GM19351 (cell line): ENCODE results near the gene RFNG.
"Not testable (repeated sequence)": the region's sequence is repeated elsewhere in the genome, so short reads cannot be mapped to it uniquely, and the experiment has no call there.

Source experiments
- ATAC-seq: cut with Tn5 transposase; IDR thresholded peaks from one replicate; pipeline ENCODE4 v1.9.1; 2021; ENCODE audit warnings: mild to moderate bottlenecking, moderate library complexity; ENCODE audit not compliant: unreplicated experiment

The RFNG gene

DNA sequence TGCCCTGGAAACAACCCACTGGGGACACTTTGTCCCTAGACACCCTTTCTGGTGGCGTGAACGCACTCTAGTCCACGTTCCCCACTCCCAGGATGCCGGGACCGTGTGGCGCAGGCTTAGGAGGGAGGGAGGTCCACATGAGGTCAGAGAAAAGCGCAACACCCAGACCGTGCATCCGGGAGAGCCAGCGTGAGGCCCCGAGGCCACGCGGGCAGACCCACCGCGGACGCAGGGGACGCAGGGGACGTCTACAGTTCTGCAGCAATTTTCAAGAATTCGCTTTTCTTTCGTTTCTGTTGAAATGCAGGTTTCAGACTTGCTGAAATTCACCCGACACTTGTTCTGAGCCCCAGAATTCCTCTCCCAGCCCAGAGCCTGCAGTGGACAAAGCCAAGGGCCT lies 4.7 kb downstream of the RFNG start:
- no peak for ATAC-seq

DNA sequence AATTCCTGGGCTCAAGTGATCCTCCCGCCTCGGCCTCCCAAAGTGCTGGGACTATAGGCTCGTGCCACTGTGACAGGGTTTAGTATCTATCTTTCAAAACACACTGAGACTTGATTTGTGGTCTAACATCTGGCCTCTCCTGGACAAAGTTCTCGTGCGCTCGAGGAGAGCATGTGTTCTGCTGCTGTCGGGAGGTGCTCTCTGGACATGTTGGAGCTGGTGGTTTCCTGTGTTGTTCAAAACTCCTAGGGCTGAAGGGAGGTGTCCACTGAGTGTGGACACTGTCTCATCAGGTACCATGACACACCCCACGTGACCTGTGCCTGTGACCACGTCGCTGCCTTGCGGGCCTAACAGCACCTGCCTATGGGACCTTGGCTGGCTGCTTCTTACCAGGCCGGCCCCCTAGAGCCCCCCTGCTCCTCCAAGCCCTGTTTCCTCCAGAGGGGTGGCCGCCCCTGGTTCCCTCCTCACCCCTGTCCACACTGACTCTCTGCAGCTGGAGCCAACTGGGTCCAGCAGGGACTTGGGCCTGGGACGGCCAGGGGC lies 5.6 kb downstream of the RFNG start:
- no peak for ATAC-seq

DNA sequence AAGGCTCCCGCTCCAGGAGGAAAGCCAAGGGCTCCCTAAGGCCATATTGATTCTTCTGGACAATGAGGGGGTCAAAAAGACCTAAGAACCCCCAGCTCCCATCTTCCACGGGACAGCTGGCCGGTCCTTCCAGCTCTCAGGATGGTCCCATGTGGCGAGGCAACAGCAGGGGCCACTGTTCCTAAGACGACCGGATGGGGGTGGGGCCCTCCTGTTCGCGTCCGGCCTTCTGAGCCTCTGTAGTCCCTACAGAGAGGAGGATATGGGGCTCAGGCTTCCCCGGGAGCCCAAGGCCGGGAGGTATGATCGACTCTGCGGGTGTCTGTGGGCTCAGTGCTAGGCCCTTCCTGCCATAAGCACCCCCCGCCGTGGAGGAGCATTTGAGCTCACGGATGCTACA lies 8.1 kb downstream of the RFNG start:
- ATAC-seq = no peak

DNA sequence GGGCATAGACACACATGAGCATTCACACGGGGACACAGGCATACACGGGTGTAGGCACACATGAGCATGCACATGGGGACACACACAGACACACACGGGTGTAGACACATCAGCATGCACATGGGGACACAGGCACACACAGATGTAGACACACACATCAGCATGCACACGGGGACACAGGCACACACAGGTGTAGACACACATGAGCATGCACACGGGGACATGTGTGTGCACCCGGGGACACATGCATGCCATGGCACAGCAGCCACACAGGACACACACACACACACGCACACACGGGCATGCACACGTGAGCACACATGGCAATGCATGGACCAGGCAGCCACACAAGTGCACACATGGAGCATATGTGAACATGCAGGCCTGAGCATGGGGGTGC lies 9.0 kb downstream of the RFNG start:
- ATAC-seq = no peak

DNA sequence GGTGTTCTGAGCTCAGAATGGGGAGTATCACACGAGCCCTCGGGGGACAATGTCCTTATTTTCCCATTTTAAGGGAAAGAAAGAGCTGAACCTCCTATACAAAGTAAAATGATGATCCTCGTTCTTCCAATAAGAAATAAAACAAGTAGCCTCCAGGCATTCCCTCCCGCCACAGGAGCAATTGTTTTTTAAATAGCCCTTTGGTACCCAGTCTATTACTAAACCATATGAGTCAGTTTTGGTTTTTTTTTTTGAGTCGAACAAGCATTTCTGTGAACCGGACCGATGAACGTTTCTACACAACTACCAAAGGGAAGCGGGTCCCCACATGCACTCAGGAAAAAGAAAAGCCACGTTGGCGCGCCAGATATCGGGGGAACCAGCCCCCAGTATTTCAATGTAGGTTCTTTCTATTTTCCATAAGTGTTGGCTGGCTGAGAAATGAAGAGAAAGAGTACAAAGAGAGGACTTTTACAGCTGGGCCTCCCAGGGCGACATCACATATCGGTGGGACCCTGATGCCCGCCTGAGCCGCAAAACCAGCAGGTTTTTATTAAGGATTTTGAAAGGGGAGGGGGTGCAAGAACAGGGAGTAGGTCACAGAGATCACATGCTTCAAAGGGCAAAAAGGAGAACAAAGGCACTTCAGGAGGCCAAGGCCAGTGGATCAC lies 10.3 kb downstream of the RFNG start:
- no peak for ATAC-seq

DNA sequence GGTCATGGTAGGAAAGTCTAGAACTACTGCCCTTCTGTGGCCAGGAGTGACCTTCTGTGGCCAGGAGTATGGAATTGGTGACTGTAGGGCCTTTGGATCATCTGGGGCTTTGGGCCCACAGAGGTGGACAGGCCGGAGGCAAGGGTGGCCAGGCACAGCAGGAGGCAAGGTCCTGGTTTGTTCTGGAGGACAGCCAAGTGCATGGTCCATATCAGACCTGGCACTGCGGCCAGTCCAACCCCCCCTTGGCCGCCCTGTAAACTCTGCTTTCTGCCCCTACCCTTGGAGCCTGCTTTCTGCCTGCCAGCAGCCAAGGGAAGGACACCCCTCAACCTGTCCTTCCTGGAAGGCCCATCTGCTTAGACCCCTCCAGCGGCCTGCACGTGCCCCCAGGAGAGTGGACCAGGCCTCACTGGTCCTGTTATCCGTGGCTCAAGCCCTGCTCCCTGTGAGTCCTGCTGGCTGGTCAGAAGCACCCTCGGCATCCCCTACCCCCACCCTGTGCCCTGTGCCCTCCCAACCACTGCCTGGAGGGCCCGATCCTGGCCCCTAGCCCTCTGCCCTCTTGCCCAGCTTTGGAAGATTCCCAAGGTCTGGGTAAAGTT lies 11.8 kb downstream of the RFNG start:
- no peak for ATAC-seq

DNA sequence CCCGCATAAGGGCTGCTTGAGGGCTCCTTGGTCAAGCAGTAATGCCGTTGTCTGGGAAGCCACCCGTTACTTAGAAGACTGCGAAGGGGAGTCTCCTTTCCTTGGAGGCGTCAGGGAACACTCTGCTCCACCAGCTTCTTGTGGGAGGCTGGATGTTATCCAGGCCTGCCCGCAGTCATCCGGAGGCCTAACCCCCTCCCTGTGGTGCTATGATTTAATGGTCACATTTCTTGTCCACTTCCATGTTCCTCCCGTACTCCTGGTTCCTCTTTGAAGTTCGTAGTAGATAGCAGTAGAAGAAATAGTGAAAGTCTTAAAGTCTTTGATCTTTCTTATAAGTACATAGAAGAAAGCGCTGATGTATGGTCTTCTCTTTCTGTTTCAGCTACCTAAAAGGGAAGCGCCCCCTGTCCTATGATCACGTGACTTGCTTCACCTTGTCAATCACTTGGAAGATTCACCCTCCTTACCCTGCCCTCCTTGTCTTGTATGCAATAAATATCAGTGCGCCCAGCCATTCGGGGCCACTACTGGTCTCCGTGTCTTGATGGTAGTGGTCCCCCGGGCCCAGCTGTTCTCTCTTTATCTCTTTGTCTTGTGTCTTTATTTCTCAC lies 12.7 kb downstream of the RFNG start:
- ATAC-seq = not testable (repeated sequence)

DNA sequence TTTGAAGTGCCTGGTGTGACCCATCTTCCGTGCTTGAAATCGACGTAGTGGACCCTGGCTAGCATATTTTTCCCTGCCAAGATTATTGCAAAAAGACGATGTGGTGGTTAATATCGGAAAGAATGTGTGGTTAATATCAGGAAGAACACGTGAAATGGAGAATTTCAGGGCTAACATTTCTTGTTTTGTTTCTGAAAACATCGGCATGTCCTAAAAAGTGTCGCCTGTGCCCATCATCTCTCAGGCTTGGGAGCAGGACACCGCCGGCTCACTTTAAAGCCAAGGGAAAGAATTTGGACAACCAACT lies 13.8 kb downstream of the RFNG start:
- no peak for ATAC-seq

DNA sequence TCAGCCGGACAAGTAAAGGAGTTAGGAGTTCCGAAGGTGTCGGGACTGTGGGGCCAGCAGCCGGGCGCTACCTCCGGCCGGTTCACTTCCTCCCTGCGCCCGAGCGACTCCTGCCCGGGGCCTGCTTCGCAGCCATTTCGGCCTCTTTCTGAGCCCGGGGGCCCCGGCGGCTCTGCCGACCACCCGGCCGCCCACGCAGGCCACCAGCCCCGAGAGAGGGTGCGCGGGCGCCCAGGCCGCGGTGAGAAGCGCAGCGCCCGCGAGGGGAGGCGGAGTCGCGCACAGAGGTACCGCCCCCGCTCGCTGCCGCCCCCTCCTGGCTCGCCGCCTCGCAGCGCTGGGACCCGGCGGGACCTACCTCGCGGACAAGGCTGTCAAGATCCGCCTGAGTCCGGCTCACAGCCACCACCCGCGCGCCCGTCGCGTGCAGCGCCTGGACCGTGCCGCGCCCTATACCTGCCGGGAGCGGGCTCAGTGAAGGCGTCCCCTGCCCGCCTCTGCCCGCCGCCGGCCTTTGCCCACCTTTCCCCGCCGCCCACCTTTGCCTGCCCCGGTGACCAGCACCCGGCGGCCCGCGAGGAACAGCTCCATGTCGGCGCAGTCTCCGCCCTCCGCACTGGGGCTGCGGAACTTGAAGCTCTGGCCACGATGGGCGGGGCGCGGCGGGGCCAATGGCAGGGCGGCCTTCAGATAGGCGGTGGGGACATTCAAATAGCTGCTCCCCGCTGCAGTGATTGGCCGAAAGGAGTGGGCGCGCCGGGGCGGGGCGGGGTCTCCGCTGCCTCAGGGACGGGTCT lies 14.3 kb downstream of the RFNG start, which contains the start of gene DCXR:
TSS of gene DCXR (minus strand) at position 606 of the 797 bp plus-strand sequence. CDS start at position 591, 15 bp downstream.
- peak; percentile 88 for ATAC-seq

DNA sequence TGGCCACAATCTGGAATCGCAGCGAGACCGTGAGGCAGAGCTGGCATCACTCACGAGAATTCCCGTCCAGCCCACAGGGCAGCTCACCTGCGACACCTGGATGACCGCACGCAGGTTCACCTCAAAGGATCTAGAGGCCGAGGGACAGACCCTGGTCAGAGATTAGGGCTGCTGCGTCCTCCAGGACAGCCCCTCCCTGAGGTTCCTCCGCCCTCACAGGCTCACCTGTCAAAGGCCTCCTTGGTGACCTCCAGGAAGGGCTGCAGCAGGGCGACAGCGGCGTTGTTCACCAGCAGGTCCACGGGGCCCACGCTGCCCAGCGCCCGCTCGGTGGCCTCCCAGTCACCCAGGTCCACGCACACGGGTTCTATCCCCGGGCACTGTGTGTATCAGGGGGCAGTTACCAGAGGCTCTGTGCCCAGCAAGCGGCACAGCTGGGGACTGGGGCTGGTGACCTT lies 14.9 kb downstream of the RFNG start:
- ATAC-seq = no peak

DNA sequence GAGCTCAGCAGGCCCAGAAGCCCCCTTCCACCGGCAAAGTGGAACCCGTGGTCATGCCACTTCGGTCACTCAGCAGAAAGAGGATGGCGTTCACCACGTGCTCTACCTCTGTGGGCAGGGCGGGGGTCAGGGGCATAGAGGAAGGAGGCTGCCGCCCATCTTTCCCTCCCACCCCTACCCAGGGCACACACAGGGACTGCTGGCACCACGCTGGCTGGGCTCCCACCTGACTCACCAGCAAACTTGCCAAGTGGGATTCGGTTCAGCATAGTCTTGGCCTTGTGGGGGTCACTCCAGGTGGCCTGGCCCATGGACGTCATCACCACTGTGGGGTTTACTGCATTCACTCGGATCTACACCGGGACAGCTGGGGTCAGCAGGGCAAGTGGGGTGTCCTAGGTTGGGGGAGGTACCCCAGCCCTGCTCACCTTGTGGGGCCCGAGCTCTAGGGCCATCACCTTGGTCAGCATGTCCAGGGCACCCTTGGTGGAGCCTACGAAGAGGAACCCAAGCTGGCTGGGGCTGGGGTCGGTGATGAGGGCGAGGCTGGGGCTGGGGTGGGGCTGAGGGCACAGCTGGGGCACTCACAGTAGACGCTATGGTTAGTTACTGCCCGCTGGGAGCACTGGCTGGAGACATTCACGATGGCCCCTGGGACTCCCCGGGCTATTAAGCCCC lies 15.5 kb downstream of the RFNG start:
- no peak for ATAC-seq

DNA sequence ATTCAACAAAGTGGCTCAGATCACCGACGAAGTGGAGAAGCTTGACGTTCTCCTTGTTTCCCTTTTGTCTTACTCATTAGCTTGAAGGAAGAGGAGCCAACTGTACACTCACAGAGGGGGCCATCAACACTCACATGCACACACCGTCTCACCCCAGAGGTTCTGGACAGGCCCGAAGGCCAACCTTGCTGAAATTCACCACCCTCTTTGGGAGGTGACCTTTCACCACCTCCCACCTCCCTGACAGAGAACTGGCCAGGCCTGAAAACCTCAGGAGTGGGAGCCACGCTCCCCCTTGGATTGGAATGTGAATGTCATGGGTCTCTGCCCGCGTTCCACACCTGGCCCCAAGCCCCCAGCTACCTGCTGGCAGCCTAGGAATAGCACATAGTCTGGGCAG lies 16.1 kb downstream of the RFNG start:
- no peak for ATAC-seq

DNA sequence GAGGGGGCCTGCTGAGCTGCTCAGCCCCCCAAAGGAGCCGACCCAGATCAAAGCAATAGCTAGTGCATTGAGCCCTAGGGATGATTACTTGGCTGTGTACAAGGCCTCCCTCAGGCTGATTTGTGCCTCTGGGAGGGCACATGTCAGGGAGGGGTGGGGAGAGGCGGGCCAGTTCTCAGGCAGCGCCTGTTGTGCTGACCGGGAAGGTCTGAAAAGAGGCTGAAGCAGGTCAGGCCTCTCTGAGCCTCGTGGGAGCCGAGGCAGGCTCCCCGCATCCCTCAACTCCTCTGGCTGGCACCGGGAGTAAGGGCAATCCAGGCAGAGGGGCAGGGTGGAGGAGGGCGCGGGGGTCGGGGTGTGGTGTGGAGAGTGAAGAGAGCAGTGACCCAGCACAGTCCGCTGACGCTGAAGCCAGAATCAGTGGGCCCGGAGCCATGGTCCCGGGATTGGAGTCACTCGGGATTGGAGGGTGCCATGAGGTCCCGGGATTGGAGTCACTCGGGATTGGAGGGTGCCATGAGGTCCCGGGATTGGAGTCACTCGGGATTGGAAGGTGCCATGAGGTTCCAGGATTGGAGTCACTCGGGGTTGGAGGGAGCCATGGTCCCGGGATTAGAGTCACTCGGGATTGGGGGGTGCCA lies 17.1 kb downstream of the RFNG start:
- no peak for ATAC-seq

DNA sequence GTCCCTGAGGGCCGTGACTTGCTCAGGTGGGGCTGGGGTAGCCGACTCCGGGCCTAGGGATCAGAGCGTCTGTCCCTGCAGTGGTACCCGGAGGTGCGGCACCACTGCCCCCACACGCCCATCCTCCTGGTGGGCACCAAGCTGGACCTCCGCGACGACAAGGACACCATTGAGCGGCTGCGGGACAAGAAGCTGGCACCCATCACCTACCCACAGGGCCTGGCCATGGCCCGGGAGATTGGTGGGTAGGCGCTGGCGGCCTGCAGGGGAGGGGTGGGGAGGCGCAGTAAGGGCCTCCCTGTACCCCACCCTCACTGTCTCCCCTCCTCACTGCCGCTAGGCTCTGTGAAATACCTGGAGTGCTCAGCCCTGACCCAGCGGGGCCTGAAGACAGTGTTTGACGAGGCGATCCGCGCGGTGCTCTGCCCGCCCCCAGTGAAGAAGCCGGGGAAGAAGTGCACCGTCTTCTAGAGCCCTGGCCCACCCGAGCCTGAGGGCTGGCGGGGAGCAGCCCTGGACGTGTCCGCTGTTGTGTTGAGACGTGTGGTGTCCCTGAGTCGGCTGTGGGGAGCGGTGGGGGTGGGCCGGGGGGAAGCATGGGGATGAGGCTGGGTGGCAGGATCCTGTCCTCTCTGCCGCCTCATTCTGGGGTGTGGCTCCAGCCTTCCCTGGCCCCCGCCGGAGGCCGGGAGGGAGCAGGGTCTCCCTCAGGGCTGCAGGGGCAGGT lies 18.1 kb downstream of the RFNG start:
- ATAC-seq = no peak

DNA sequence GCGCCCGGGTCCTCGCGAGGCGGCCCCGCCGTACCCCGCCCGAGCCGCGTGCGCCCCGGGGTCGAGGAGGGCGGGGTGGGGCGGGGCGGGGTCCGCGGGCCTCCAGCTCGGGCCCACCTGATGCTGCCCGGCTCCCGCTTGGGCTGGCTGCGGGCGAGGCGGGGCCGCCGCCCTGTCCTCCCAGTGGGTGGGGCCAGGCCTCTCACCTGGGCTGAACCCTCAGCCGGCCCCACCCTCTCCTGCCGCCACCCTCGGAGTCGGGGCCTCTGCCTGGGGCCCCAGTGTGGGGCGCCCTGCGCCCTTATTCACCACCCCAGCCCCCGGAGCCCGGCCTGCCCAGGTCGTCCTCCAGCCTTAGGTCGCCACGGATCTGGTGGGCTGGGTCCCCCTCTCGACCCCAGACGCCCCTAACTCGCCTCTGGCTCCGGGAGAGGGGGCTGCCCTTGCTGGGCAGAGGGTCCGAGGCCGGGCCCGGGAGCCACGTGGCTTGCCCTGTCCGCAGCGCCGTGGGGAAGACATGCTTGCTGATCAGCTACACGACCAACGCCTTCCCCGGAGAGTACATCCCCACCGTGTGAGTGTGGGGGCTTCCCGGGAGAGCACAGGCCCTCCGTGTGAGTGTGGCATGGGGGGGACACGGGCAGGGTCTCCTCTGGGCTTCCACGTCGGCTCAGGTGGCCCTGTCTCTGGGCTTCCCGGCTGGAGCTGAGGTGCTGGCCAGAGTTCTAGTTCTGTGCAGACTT lies 19.6 kb downstream of the RFNG start:
- no peak for ATAC-seq

DNA sequence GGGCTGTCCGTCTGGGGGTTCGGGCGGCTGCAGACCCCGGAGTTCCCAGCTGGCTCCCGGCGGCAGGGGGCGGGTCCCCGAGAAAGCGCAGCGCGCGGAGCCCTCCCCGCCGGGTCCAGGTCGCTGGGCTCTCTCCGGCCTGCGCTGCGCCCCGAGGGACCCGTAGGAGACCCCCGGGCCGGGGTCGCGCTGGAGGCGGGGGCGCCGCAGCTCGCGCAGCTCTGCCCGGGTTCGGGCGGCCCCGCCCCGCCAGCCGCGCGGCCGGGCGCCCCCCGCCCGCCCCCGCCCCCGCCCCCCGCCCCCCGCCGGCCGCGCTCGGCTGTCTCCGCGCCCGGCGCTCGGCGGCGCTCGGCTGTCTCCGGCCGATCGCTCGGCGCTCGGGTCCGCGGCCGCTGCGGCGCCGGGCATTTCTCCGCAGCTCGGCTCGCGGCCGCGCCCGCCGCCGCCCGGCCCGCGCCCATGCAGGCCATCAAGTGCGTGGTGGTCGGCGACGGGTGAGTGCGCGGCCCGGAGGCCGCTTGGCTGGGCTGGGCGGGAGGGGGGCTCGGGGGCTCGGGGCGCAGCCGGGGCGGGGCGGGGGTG lies 20.2 kb downstream of the RFNG start, which contains the start of gene RAC3:
TSS of gene RAC3 (plus strand) at position 376 of the 582 bp plus-strand sequence. CDS start at position 460, 84 bp downstream.
- ATAC-seq = no peak

DNA sequence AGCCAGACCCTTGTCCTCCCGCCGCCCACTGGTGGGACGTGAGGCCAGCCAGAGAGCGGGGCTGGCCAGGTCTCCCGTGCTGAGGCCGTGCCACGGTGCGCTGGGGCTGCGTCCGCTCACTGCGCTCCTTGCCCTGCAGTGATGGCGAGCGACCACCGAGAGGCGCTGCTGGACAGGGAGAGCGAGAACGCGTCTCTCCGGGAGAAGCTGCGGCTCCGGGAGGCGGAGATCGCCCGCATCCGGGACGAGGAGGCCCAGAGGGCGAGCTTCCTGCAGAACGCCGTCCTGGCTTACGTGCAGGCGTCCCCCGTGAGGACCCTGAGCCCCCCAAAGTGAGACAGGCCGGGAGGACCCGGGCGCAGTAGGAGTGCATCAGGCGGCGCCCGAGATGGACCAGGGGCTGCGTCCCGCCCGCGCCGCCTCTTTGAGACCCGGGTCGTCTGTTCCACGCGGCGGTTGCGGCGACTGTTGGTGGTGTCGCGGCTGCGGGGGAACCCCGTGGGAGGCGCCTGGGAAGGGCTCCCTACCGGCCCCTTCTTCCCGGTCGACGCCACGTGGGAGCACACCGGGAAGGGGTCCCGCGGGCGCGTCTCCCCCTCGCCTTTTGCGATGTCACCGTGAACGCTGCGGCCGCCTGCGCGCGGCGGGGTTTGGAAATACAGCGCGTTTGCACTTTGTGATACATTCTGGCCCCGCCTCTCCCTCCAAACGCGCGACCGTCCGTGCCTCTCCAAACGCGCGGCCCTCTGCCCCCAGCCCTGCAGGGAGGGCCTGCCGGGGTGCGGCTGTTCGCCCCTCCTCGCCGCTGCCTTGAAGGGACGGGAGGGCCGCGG lies 20.9 kb downstream of the RFNG start:
- no peak for ATAC-seq
